MCF 10A (cell line): ENCODE data around the gene TRAPPC14. TPM values are rescaled to one million over a fixed set of nuclear protein-coding genes. Genes with fewer than 3 reads are reported as not detected.

Source experiments
- BruUV-seq: library from RNA; stranded (reverse); fragments of 400-500 nt; replicated peaks from 2 replicates; lab custom pipeline; 2021; lab: Mats Ljungman, UMichigan
- CTCF ChIA-PET: fragments of 300-600 bp; sonication (Branson Sonifier 250); formaldehyde crosslinking; extraction: SDS; loops from one replicate; lab custom pipeline; 2021; ENCODE audit warnings: antibody characterized with exemption, inconsistent platforms; lab: Yijun Ruan, JAX
- POLR2A ChIA-PET: fragments of 300-600, 350-650 bp; sonication (Branson Sonifier 250); formaldehyde crosslinking; extraction: SDS; loops from one replicate; lab custom pipeline; 2020; ENCODE audit warnings: antibody characterized with exemption, inconsistent platforms; lab: Yijun Ruan, JAX
- DNase-seq: peaks from one replicate; pipeline ENCODE4 v3.0.0-alpha.2; 2018; ENCODE audit not compliant: unreplicated experiment
- H3K27ac Mint-ChIP-seq: one replicate; pipeline ENCODE4 v1.8.0; 2022; ENCODE audit warnings: mild to moderate bottlenecking, low read depth, mixed read lengths; ENCODE audit not compliant: unreplicated experiment
- H3K27me3 Mint-ChIP-seq: one replicate; pipeline ENCODE4 v1.8.0; 2022; ENCODE audit warnings: mixed read lengths; ENCODE audit not compliant: insufficient read depth, unreplicated experiment
- H3K36me3 Mint-ChIP-seq: one replicate; pipeline ENCODE4 v1.8.0; 2022; ENCODE audit warnings: mild to moderate bottlenecking, moderate library complexity, mixed read lengths; ENCODE audit not compliant: insufficient read depth, unreplicated experiment
- H3K4me1 Mint-ChIP-seq: one replicate; pipeline ENCODE4 v1.8.0; 2022; ENCODE audit warnings: mixed read lengths; ENCODE audit not compliant: insufficient read depth, unreplicated experiment
- H3K4me3 Mint-ChIP-seq: one replicate; pipeline ENCODE4 v1.8.0; 2022; ENCODE audit warnings: mild to moderate bottlenecking, moderate library complexity, mixed read lengths; ENCODE audit not compliant: unreplicated experiment
- H3K9me3 Mint-ChIP-seq: one replicate; pipeline ENCODE4 v1.8.0; 2022; ENCODE audit warnings: mixed read lengths; ENCODE audit not compliant: unreplicated experiment
- CTCF ChIP-seq: fragments of 200-600 bp; IDR thresholded peaks from one replicate; pipeline ENCODE4 v1.8.0; 2022; ENCODE audit warnings: antibody characterized with exemption, mild to moderate bottlenecking; ENCODE audit not compliant: unreplicated experiment
- intact Hi-C: fragments of 100-400 bp; cut with micrococcal nuclease; formaldehyde crosslinking; loops from 2 replicates; pipeline ENCODE4 v1.14.1; 2022
- total RNA-seq: library from RNA; stranded (reverse); gene quantifications from 2 replicates; pipeline ENCODE4 v1.2.3, GENCODE V29; 2022

The TRAPPC14 gene
- total RNA-seq, 1 experiment from 2014 or later = 21.7 TPM

GRCh38 chr7:100155553-100156317, 2.8 kb downstream of the TRAPPC14 start:
- BruUV-seq = no TSS peak
- POLR2A ChIA-PET = interaction anchor here (1.3 kb wide), 1 partner anchor 54 kb away, joined by 4 read pairs; the partner anchor contains the start of genes AP4M1 and MCM7

GRCh38 chr7:100154651-100155491, 3.7 kb downstream of the TRAPPC14 start:
- no peaks in the 10 kb centered on the region for H3K9me3 Mint-ChIP-seq
- intact Hi-C loops = no loop called here
- no peak overlapping the region for H3K4me3 Mint-ChIP-seq
- DNase-seq = no peak
- peaks cover 26% of the 10 kb centered on the region for H3K4me1 Mint-ChIP-seq
- H3K36me3 Mint-ChIP-seq = peaks cover 49% of the 10 kb centered on the region
- no peaks in the 10 kb centered on the region for H3K27me3 Mint-ChIP-seq
- H3K27ac Mint-ChIP-seq = no peak overlapping the region
- ChIA-PET CTCF (interaction anchor here (1.0 to 1.6 kb wide), 2 partner anchors 24 to 72 kb away, joined by 3 to 5 read pairs; no protein-coding TSS in a partner anchor), POLR2A (no interaction called here)
- no TSS peak for BruUV-seq
- TF ChIP-seq CTCF = no peak

More at GRCh38 chr7:100155553-100156317, 2.8 kb downstream of the TRAPPC14 start:
- Mint-ChIP-seq H3K27ac (no peak overlapping the region), H3K27me3 (no peaks in the 10 kb centered on the region), H3K4me1 (peaks cover 19% of the 10 kb centered on the region), H3K4me3 (peak overlapping the region; percentile 12), H3K9me3 (no peaks in the 10 kb centered on the region), H3K36me3 (peaks cover 40% of the 10 kb centered on the region)
- no peak for DNase-seq
- intact Hi-C loops = no loop called here
- TF ChIP-seq CTCF = no peak
- CTCF ChIA-PET = interaction anchor here (0.6 to 1.6 kb wide), 4 partner anchors 23 to 73 kb away, joined by 3 to 5 read pairs (median 3); no protein-coding TSS in a partner anchor

GRCh38 chr7:100153708-100154535, 4.6 kb downstream of the TRAPPC14 start:
- Mint-ChIP-seq H3K36me3 (peaks cover 44% of the 10 kb centered on the region), H3K4me3 (no peak overlapping the region), H3K4me1 (peaks cover 26% of the 10 kb centered on the region), H3K27me3 (no peaks in the 10 kb centered on the region), H3K27ac (no peak overlapping the region), H3K9me3 (no peaks in the 10 kb centered on the region)
- no peak for TF ChIP-seq CTCF
- ChIA-PET POLR2A (no interaction called here), CTCF (no interaction called here)
- intact Hi-C loops = no loop called here
- no peak for DNase-seq
- BruUV-seq = no TSS peak
